BE2C (cell line): ENCODE data around the gene KCNJ11.

Experiments used
- DNase-seq: peaks from one replicate; pipeline ENCODE4 v3.0.0-alpha.2; 2020
- H3K27me3 ChIP-seq: fragments of 250-450 bp; sonication (Bioruptor Pico); 2 replicates; pipeline ENCODE4 v1.5.1; 2020; ENCODE audit warnings: mild to moderate bottlenecking
- H3K36me3 ChIP-seq: fragments of 250-450 bp; sonication (Bioruptor Pico); 2 replicates; pipeline ENCODE4 v1.5.1; 2020; ENCODE audit warnings: mild to moderate bottlenecking
- H3K4me1 ChIP-seq: fragments of 250-450 bp; sonication (Bioruptor Pico); 2 replicates; pipeline ENCODE4 v1.5.1; 2020
- H3K4me3 ChIP-seq: 2 replicates; pipeline ENCODE4 v1.5.1; 2011; ENCODE audit warnings: low read depth, low read length
- H3K9me3 ChIP-seq: fragments of 250-450 bp; sonication (Bioruptor Pico); 2 replicates; pipeline ENCODE4 v1.5.1; 2020
- TF ChIP-seq, protein P1 (sequence below): IDR thresholded peaks from 2 replicates; pipeline ENCODE4 v1.5.1; 2012; ENCODE audit warnings: mild to moderate bottlenecking, low read depth, low read length

Gene KCNJ11

DNA sequence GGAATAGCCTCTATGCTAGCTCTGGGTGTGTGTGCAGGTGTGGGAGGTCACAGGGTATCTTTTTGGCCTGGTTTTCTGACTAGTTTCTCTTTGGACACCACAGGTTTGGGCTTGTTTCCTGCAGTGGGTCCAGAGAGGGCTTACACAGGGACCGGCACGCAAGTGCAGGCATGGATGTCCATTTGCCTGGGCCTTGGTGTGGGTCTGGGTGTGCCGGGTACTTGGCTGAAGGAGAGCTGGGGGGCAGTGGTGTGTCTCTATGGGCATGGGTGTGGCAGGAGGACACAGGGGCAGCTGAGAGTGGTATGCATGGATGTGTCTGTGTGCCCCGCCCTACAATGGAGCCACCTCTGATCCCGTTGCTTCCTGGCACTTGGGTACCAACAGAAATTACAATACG is 7.5 kb upstream of the KCNJ11 start:
- Histone ChIP-seq H3K36me3 (no peaks in the 10 kb centered on the region), H3K27me3 (no peaks in the 10 kb centered on the region), H3K4me1 (no peaks in the 10 kb centered on the region), H3K4me3 (no peak overlapping the region), H3K9me3 (no peaks in the 10 kb centered on the region)
- no peak for DNase-seq
- TF ChIP-seq, protein P1, sequence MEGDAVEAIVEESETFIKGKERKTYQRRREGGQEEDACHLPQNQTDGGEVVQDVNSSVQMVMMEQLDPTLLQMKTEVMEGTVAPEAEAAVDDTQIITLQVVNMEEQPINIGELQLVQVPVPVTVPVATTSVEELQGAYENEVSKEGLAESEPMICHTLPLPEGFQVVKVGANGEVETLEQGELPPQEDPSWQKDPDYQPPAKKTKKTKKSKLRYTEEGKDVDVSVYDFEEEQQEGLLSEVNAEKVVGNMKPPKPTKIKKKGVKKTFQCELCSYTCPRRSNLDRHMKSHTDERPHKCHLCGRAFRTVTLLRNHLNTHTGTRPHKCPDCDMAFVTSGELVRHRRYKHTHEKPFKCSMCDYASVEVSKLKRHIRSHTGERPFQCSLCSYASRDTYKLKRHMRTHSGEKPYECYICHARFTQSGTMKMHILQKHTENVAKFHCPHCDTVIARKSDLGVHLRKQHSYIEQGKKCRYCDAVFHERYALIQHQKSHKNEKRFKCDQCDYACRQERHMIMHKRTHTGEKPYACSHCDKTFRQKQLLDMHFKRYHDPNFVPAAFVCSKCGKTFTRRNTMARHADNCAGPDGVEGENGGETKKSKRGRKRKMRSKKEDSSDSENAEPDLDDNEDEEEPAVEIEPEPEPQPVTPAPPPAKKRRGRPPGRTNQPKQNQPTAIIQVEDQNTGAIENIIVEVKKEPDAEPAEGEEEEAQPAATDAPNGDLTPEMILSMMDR: no peak

DNA sequence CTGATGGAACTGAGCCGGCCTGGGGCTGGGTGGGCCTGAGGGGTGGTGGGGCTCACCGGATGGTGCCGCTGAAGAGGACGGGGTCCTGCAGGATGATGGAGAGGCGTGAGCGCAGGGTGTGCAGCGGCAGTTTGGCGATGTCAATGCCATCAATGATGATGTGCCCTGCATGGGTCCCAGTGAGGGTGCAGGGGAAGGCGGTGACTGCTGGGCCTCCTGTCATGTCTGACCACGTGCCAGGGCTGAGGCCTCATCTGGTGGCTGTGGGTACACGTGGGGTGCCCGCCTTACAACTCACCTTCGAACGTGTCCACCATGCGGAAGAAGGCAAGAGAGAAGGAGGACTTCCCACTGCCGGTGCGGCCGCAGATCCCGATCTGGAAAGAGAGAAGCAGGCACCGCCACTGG is 7.1 kb upstream of the KCNJ11 start:
- TF ChIP-seq, protein P1: no peak
- H3K4me1 ChIP-seq: no peaks in the 10 kb centered on the region
- H3K27me3 ChIP-seq: no peaks in the 10 kb centered on the region
- no peaks in the 10 kb centered on the region for H3K9me3 ChIP-seq
- no peak for DNase-seq
- no peaks in the 10 kb centered on the region for H3K36me3 ChIP-seq
- no peak overlapping the region for H3K4me3 ChIP-seq

DNA sequence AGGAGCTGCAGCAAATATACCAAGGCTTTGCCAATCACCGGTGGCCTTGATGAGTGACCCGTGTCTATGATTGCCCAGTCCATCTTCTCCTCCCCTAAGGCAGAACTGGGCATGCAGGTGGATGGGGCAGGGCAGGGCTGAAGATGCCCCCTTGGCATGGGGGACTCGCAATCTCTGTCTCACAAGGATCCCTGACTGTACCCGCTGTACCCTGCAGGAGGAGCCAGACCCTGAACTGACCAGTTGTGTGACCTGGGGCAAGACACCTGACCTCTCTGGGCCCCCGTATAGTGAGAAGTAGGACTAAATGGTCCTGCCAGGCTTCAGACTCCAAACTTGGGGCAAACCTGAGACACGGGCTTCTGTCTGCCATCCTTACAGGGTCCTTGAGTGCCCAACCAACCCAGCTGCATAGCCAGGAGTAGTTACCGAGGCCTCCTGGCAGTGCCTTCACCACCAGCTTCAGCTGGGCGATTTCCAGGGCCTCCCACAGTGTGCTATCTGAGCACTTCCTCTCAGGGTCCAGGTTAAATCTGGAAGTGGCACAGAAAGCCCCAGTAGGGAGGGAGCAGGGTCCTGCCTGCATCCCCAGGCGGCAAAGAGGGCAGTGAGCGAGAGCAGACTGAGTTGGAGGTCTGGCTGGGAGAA is 6.4 kb upstream of the KCNJ11 start:
- Histone ChIP-seq H3K9me3 (no peaks in the 10 kb centered on the region), H3K4me1 (no peaks in the 10 kb centered on the region), H3K4me3 (no peak overlapping the region), H3K36me3 (no peaks in the 10 kb centered on the region), H3K27me3 (no peaks in the 10 kb centered on the region)
- no peak for DNase-seq
- TF ChIP-seq, protein P1: no peak

DNA sequence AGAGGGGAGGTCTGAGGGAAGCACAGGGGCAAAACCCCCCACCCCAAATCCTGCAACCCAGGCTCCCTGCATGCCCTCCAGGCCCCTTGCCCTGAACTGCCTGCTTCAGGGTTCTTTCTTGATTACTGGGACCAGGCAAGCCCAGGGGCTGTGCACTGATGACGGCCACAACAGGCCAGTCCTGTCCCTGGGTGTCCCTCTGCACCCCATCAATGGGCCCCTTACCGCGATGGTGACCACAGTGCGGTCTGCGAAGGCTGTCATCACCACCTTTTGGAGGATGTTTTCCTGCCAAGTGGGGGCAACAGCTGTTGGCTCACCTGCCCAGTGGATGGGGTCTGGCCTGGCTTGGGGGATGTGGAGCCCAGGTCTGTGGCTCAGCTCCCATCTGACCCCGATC is 5.0 kb upstream of the KCNJ11 start:
- no peaks in the 10 kb centered on the region for H3K36me3 ChIP-seq
- H3K27me3 ChIP-seq: no peaks in the 10 kb centered on the region
- no peak overlapping the region for H3K4me3 ChIP-seq
- no peaks in the 10 kb centered on the region for H3K4me1 ChIP-seq
- no peak for DNase-seq
- TF ChIP-seq, protein P1: no peak
- no peaks in the 10 kb centered on the region for H3K9me3 ChIP-seq

DNA sequence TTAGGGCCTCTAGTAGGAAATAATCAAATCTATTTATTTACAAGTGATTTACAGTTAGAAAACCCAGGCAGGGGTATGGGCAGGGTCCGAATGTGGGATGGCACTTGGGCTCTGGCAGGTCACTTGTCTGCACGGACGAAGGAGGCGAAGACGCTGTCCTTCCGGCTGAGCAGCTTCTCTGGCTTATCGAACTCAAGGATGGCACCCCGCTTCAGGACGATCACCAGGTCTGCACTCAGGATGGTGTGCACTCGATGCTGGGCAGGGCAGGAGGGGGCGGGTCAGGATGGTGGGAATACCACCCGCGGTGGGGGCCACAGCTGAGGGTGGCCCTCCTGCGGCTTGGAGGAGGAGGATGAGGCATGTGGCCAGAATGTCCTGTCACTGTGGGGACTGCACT is 4.4 kb upstream of the KCNJ11 start:
- H3K36me3 ChIP-seq: no peaks in the 10 kb centered on the region
- no peaks in the 10 kb centered on the region for H3K27me3 ChIP-seq
- DNase-seq: no peak
- TF ChIP-seq, protein P1: no peak
- H3K4me3 ChIP-seq: no peak overlapping the region
- H3K4me1 ChIP-seq: no peaks in the 10 kb centered on the region
- H3K9me3 ChIP-seq: no peaks in the 10 kb centered on the region

DNA sequence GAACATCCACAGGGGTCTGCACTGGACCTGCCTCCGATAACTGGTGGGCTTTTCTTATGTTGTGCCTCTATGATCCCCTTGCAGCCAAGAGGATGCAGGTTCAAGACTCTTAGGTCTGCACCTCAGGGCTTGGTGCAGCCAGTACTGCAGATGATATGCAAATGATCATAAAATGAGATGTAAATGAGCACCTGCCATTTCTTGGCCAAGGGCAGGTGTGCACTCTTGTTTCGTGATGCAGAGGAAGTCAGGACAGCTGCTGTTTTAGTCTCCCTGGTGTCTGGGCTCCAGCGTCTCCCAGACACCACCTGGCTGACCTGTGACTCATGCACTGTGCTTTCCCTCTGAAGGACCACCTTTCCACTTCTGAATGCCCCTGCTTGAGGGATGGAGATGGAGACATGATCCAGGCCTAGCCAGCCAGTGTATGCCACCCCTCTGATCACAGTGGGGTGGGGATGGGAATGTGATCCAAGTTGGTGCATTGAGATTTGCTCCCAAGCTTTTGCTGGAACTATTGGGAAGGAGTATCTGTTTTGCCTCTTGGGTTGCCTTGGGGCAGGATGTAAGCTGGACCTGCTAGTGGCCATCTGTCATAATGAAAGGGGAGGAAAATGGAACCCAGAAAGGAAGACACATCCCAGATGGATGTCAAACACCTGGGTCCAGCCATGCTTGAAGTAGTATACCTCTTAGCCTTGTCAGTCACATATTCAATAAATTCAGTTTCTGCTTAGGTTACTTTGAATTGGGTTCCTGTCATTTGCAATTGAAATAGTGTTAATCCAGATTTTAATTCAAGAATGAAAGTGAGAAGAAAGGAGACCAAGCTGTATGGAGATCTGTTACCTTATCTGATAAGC is 3.3 kb upstream of the KCNJ11 start:
- no peaks in the 10 kb centered on the region for H3K27me3 ChIP-seq
- DNase-seq: no peak
- H3K4me3 ChIP-seq: no peak overlapping the region
- no peaks in the 10 kb centered on the region for H3K4me1 ChIP-seq
- no peaks in the 10 kb centered on the region for H3K36me3 ChIP-seq
- TF ChIP-seq, protein P1: no peak
- H3K9me3 ChIP-seq: no peaks in the 10 kb centered on the region
